ENCODE data around the gene ULK3.

- TF ChIP-seq GATA2 (IDR thresholded peaks at IDR 0.05; ENCODE audit: low read depth, low read length): no peak
- no peak for TF ChIP-seq GATA3 (IDR thresholded peaks at IDR 0.05; ENCODE audit: low read depth, low read length)
These were observed 27.6 kb downstream of the ULK3 start for GRCh38 chr15:74815121-74815934.

All from SH-SY5Y (cell line).